Measurements from ENCODE around the gene LRMDA.

LRMDA gene

DNA sequence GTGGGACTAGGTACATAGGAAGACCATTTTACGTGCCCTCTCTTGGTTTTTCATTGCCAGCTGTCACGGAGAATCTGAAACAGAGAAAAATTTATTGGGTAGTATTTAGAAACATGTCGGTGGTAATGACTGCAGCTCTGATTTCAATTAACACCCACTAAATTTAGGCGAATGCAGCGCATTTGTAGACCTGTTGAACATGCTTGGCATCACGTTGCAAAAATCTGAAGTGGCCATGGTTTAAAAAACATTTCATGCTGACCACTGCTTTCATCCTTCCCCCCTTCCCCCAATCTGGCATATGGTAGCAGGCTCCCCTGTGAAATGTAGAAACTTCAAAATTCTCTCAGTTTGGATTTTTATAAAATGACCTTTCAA lies 34.0 kb downstream of the LRMDA start:
- no peak for DNase-seq
- no peaks in the 10 kb centered on the region for H3K27me3 ChIP-seq (ENCODE audit: insufficient read depth, low read depth, severe bottlenecking)
- H3K36me3 ChIP-seq: no peaks in the 10 kb centered on the region
- H3K27ac ChIP-seq: no peak overlapping the region
- TF ChIP-seq, protein P1, sequence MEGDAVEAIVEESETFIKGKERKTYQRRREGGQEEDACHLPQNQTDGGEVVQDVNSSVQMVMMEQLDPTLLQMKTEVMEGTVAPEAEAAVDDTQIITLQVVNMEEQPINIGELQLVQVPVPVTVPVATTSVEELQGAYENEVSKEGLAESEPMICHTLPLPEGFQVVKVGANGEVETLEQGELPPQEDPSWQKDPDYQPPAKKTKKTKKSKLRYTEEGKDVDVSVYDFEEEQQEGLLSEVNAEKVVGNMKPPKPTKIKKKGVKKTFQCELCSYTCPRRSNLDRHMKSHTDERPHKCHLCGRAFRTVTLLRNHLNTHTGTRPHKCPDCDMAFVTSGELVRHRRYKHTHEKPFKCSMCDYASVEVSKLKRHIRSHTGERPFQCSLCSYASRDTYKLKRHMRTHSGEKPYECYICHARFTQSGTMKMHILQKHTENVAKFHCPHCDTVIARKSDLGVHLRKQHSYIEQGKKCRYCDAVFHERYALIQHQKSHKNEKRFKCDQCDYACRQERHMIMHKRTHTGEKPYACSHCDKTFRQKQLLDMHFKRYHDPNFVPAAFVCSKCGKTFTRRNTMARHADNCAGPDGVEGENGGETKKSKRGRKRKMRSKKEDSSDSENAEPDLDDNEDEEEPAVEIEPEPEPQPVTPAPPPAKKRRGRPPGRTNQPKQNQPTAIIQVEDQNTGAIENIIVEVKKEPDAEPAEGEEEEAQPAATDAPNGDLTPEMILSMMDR (IDR thresholded peaks at IDR 0.05; ENCODE audit: low read depth, low read length): no peak
- no peak overlapping the region for H3K4me3 ChIP-seq (ENCODE audit: low read depth, low read length)
- H3K9me3 ChIP-seq (ENCODE audit: severe bottlenecking): no peaks in the 10 kb centered on the region

DNA sequence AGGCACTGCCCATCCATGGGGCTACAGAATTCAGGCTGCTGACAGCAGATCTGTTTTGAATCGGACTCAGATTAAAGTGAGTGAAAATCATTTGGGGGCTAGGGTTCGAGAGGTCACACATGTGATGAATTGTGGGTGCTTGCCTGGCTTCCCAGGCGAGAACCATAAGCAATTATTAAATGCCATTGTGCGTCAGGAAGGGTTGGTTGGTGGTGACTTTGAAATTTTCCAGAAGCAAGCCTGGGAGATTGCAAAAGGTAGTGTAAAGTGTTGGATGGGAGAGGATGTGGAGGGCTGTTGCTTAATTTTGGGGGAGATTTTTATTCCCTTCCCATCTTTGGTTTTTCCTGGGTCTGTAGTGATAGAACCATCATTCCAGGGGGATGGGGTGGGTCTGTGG lies 34.6 kb downstream of the LRMDA start:
- DNase-seq: no peak
- no peaks in the 10 kb centered on the region for H3K36me3 ChIP-seq
- H3K9me3 ChIP-seq (ENCODE audit: severe bottlenecking): no peaks in the 10 kb centered on the region
- no peak overlapping the region for H3K4me3 ChIP-seq (ENCODE audit: low read depth, low read length)
- no peaks in the 10 kb centered on the region for H3K27me3 ChIP-seq (ENCODE audit: insufficient read depth, low read depth, severe bottlenecking)
- TF ChIP-seq, protein P1 (IDR thresholded peaks at IDR 0.05; ENCODE audit: low read depth, low read length): no peak
- no peak overlapping the region for H3K27ac ChIP-seq

GRCh38 chr10:75466886-75467285 lies 35.5 kb downstream of the LRMDA start:
- H3K27me3 ChIP-seq (ENCODE audit: insufficient read depth, low read depth, severe bottlenecking): no peaks in the 10 kb centered on the region
- H3K4me3 ChIP-seq (ENCODE audit: low read depth, low read length): no peak overlapping the region
- no peak for DNase-seq
- no peaks in the 10 kb centered on the region for H3K36me3 ChIP-seq
- no peak overlapping the region for H3K27ac ChIP-seq
- TF ChIP-seq, protein P1 (IDR thresholded peaks at IDR 0.05; ENCODE audit: low read depth, low read length): no peak
- no peaks in the 10 kb centered on the region for H3K9me3 ChIP-seq (ENCODE audit: severe bottlenecking)

DNA sequence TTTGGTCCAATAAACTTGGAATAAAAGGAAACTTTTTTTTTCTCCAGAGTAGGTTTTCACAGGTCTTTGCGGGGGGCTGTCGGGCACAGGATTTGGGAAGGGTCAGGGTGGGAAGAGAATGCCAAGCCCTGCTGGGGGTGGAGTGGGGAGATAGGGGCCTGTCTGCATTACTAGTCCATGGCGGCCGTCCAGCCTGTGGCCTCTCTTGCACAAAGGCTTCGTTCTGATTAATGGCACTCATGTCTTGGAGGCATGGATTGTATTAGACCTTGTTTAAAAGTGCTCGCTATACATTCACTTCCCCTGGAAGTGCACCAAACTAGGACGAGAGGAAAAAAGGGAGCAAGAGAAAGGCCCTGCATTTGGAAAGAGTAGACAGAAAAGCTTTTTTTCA lies 37.2 kb downstream of the LRMDA start:
- Histone ChIP-seq H3K27me3 (ENCODE audit: insufficient read depth, low read depth, severe bottlenecking) (no peaks in the 10 kb centered on the region), H3K4me3 (ENCODE audit: low read depth, low read length) (no peak overlapping the region), H3K36me3 (no peaks in the 10 kb centered on the region), H3K9me3 (ENCODE audit: severe bottlenecking) (no peaks in the 10 kb centered on the region), H3K27ac (no peak overlapping the region)
- TF ChIP-seq, protein P1 (IDR thresholded peaks at IDR 0.05; ENCODE audit: low read depth, low read length): no peak
- DNase-seq: no peak

- Histone ChIP-seq H3K36me3 (no peaks in the 10 kb centered on the region), H3K9me3 (ENCODE audit: severe bottlenecking) (no peaks in the 10 kb centered on the region), H3K27me3 (ENCODE audit: insufficient read depth, low read depth, severe bottlenecking) (no peaks in the 10 kb centered on the region), H3K4me3 (ENCODE audit: low read depth, low read length) (no peak overlapping the region), H3K27ac (no peak overlapping the region)
- TF ChIP-seq, protein P1 (IDR thresholded peaks at IDR 0.05; ENCODE audit: low read depth, low read length): no peak
- no peak for DNase-seq
Measured at GRCh38 chr10:75469006-75469616, 37.7 kb downstream of the LRMDA start.

DNA sequence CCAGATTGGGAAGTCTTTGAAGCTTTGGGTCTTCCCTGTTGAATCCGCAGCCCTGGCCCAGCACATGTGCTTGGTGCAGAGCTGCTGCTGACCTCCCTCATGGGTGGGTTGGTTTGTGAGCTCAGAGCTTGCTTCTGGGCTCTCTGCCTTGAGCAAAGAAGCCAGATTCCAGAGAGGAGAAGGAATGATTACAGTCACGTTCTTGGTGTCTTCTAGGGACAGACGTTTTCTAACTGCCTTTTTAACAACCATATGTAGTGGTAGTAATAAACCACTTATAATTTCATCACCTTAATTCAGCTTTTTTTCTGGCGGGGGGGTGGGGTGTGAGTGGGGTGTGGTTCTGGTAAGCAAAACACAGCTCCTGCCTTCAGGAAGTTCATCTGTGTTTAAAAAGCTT lies 39.5 kb downstream of the LRMDA start:
- no peaks in the 10 kb centered on the region for H3K27me3 ChIP-seq (ENCODE audit: insufficient read depth, low read depth, severe bottlenecking)
- TF ChIP-seq, protein P1 (IDR thresholded peaks at IDR 0.05; ENCODE audit: low read depth, low read length): no peak
- H3K4me3 ChIP-seq (ENCODE audit: low read depth, low read length): no peak overlapping the region

More for the DNA sequence above, 39.5 kb downstream of the LRMDA start:
- no peak overlapping the region for H3K27ac ChIP-seq
- DNase-seq: no peak
- no peaks in the 10 kb centered on the region for H3K36me3 ChIP-seq
- H3K9me3 ChIP-seq (ENCODE audit: severe bottlenecking): no peaks in the 10 kb centered on the region

All from WERI-Rb-1 (cell line).